ENCODE results near the gene POLDIP2.

POLDIP2 gene

DNA sequence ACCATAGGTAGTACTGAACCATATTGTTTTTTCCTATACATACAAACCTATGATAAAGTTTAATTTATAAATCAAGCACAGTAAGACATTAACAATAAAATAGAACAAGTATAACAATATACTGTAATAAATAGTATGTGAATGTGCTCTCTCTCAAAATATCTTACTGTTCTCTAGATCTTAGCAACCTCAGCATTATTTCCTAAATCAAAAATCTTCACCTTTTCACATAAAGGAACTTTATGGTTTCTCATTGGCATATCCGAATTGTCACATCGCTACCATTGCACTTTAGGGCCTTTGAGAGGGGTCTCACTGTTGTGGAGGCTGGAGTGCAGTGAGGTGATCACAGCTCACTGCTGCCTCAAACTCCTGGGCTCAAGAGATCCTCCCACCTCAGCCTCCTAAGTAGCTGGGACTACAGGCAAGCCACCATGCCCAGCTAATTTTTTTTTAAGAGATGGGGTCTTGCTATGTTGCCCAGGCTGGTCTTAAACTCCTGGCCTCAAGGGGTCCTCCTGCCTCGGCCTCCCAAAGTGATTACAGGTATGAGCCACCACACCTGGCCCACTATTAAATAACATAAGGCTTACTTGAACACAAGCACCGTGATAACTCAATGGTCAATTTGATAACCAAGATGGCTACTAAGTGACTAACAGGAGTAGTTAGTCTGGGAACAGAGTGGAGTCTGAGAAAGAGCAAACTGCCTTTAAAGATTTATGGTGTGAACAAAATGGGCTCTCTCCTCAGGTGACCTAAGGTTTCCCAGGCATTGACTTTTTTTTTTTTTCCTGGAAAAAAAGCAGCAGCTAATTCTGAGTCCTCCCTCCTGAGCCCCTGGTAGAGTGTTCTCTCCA lies 41.3 kb downstream of the POLDIP2 start:
- no peak for DNase-seq

DNA sequence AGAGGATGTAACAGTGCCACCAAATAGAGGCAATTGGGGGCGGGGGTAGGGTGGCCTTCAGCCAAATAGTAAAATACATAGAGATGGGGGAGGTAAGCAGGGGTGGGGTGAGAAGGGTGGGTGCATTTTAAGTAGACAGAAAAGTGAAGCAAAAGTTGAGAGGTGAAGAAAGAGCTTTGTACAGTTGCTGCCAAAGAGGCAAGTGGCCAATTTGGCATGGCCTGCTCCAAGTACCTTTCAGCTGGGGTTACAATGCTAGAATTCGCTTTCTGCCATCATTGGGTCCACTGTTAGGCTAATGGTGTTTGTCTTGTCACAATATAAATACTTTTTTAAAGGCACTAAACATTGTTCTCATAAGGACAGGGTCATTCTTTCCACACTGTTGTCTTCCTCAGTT lies 43.5 kb downstream of the POLDIP2 start:
- no peak for DNase-seq

DNA sequence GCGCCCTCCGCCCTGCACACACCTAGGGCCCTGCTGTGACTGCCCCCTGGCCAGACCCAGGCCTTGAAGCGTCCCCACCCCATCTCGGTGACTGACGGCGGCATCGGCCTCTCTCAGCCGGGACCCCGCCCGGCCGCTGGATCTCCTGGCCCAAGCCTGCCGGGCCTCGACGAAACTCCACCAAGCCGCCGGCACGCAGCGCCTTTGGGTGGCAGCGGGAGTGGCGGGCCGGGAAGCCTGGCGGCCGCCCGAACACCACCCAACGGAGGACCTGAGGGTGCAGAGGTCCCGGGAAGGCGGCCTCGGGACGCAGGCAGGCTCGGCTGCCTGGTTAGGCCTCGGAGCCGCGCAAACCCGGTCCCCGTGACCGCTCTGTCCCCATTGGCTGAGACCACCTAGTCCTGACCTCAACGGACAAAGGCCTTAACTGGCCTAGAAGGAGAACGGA lies 50.3 kb downstream of the POLDIP2 start:
- no peak for DNase-seq

DNA sequence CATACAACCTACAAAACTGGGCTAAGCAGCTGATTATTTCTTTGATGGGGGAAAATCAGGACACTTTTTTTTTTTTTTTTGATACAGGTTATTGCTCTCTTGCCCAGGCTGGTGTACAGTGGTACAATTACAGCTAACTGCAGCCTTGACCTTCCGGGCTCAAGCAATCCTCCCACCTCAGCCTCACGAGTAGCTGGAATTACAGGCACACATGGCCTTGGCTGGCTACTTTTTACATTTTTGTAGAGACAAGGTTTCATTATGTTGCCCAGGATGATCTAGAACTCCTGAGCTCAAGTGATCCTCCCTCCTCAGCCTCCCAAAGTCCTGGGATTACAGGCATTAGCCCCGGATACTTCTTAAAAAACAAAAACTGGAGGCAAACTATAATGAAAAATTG lies 58.9 kb downstream of the POLDIP2 start:
- DNase-seq: no peak
